GM21717 (cell line): ENCODE data around the gene TFF2.

Experiments
- ATAC-seq: cut with Tn5 transposase; IDR thresholded peaks from one replicate; pipeline ENCODE4 v1.9.1; 2021; ENCODE audit warnings: mild to moderate bottlenecking, moderate library complexity; ENCODE audit not compliant: unreplicated experiment

Gene TFF2

DNA sequence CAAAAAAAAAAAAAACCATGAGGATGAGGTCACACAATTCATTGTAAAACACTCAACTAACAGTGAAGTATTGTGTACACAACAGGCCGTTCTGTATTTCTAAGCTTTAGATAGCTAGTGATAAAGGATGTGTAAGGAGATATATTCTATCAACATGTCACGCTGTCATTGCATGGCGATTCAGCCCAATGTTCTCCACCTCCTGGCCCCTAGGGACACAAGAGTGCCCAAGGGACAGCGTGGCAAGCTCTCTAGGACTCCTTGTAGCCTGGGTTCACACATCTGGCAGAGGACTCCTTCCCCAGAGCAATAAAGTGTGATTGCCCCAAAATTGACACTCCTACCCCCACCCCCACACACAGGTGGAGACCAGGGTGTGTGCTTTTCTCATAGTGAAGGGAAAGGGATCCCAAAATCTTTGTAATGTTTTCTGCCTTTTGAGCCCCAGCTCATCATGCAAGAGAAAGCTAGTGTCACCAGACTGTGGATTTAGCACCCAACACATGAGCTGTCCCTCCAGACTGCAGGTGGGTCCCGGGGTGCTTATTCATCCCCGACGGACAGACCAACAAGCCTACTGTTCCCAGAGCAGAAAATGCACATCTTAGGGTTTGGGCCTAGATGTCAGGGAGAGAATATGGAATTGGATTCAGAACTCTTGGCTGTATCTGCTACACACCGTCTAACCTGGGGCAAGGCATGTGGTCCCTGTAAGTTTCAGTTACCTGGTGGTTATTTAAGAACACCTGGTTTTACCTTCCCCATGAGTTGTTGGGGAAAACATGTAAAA, 33.6 kb upstream of the TFF2 start:
- ATAC-seq = no peak

GRCh38 chr21:42383331-42383730, 32.5 kb upstream of the TFF2 start:
- ATAC-seq = no peak

GRCh38 chr21:42382915-42383314, 32.1 kb upstream of the TFF2 start:
- ATAC-seq = no peak

GRCh38 chr21:42381347-42381984, 30.7 kb upstream of the TFF2 start:
- ATAC-seq = no peak

GRCh38 chr21:42379426-42380215, 28.8 kb upstream of the TFF2 start:
- no peak for ATAC-seq

- ATAC-seq = no peak
These were observed 27.6 kb upstream of the TFF2 start for GRCh38 chr21:42378418-42378817.

DNA sequence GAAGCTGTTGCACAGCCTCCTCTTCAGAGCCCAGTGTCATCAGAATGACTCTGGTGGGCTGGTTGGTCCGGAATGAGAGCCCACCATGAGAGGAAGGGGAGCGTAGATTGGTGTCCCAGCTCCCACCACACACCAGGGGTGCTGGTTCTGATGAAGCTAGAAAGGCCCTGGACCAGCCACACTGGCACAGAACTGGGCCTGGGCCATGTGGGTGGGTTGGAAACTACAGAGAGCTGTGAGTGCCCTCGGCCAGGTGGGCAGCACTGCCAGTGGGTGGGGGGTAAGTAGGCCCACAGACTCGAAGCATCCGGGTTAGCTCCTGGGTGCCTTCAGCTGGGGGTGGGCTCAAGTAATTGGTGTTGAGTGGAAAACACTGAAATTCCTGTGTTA, 27.2 kb upstream of the TFF2 start:
- no peak for ATAC-seq

- ATAC-seq = no peak
These were observed 26.6 kb upstream of the TFF2 start for GRCh38 chr21:42377211-42377950.

GRCh38 chr21:42376338-42376982, 25.7 kb upstream of the TFF2 start:
- ATAC-seq = no peak

GRCh38 chr21:42375966-42376337, 25.2 kb upstream of the TFF2 start:
- no peak for ATAC-seq

DNA sequence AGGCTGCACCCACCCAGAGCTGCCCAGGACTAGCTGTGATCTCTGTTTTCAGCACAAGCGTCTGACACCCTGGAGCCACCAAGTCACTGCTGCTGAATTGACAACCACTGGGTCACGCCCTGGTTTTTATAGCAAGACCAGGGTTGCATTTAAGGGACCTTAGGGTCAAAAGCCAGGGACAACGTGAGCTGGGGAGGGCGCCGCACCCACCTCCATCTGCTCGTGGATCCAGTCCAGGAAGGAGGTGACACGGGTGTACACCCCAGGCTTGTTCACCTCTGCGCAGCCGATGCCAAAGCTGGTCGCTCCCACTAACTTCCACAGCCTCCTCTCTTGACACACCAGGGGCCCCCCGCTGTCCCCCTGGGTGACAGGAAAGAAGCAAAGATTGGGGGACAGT, 24.7 kb upstream of the TFF2 start:
- ATAC-seq = no peak

GRCh38 chr21:42374864-42375499, 24.2 kb upstream of the TFF2 start:
- ATAC-seq = no peak

DNA sequence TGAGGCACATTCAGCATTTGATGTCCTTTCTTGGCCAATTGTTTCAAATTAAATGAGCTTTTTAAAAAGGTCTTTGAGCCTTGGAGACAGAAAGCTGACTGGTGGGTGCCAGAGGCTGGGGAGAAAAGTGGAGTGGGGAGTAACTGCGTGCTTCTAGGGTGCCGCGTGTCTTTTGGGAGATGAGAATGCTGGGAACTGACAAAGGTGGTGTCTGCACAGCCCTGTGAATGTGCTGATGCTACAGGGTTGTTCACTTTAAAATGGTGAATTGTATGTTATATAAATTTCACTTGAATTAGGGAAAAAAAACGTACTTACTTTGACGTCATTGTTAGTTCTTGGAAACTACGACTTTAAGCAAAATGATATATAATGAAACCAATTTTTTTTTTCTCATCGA, 23.7 kb upstream of the TFF2 start:
- ATAC-seq = no peak

DNA sequence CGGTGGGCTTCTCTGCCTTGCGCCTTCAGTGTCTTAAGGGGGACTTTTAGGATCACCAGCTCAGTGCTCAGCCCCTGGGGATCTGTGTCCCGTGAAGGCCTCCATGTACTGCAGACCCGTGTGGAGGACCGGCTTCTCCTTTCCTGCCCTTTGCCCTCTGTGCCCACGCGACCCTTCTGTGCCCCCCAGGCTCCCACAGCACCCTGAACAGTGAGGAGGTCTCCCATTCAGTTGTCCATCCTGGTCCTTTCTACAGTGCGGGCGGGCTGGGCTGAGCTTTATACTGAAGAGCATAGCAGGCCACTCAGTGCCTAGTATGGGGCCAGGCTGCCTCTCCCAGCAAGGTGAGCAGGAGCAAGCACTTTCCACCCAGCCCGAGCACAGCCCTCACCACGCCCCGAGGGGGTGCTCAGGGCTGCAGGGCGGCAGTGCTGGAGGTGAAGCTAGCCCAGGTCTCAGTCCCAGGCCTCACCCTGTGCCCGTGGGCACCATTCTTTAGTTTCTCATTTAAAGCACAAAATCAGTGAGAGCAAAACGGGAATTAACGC, 23.2 kb upstream of the TFF2 start:
- no peak for ATAC-seq

DNA sequence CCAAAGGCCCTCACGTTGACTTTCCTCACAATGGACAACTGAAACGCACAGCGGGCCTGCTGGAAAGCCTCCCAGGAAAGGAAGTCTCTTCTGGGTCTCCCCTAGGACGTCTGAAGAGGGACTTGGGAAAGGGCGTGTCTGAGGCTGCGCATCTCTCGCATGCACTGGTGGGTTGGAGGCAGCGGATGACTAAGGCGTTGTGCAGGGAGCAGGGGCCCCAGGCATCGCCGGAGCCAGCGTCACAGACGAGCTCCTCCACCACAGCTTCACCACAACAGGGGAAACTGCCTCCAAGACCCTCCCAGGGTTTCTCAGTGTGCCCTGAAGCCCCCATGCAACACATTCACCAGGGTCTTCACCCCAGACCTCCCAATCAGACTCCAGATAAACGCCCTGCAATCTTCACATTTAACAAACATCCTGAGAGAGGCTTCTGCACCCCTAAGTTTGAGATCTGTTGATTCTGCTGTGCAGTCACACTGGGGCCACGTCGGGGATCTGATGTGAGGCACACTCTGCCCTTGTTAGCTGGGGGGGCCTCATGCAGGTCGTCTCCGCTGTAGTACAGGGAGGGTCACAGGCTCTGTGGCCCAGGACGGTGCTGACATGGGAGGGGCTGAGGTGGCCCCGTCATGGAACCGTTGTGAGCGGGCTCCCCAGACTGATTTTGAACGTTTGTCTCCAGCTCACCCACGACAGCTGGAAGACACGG, 22.6 kb upstream of the TFF2 start:
- ATAC-seq = no peak

DNA sequence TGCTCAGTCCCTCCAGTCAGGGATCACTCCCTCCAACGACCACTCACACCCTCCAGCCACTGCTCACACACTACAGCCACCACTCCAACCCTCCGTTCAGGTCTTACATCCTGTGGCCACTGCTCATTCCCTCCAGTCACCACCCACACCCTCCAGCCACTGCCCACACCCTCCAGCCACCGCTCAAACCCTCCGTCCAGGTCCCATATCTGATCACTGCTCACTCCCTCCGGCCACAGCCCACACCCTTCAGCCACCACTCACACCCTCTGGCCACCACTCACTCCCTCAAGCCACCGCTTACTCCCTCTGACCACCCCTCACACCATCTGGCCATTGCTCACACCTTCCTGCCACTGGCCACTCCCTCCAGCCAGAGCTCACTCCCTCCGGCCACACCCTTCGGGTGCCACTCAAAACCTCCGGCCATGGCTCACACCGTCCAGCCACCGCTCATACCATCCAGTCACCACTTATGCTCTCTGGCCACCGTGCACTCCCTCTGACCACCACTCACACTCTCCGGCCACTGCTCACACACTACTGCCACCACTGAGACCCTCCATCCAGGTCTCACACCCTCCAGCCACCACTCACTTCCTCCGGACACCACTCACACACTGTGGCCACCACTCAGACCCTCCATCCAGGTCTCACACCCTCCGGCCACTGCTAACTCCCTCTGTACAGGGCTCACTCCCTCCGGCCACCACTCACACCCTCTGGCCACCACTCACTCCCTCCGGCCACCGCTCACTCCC, 20.3 kb upstream of the TFF2 start:
- no peak for ATAC-seq

DNA sequence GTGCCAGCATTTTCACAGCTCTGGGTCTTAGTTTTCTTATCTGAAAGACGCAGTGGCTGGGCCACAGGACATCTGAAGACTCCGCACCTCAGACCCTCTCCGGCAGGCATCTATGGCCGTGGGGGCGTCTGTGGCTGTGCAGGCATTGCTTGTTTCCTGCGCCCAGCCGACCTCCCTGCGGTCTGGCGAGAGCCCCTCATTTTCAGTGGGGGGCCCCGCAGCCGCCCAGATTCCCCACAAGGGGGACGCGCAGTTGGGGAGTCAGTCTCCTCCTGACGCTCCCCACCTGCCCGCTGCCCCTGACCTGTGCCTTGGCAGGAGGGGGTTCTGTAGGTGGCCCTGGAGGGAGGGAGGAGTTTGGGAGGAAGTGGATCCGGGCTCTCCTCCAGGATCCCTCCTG, 19.0 kb upstream of the TFF2 start:
- ATAC-seq = no peak

DNA sequence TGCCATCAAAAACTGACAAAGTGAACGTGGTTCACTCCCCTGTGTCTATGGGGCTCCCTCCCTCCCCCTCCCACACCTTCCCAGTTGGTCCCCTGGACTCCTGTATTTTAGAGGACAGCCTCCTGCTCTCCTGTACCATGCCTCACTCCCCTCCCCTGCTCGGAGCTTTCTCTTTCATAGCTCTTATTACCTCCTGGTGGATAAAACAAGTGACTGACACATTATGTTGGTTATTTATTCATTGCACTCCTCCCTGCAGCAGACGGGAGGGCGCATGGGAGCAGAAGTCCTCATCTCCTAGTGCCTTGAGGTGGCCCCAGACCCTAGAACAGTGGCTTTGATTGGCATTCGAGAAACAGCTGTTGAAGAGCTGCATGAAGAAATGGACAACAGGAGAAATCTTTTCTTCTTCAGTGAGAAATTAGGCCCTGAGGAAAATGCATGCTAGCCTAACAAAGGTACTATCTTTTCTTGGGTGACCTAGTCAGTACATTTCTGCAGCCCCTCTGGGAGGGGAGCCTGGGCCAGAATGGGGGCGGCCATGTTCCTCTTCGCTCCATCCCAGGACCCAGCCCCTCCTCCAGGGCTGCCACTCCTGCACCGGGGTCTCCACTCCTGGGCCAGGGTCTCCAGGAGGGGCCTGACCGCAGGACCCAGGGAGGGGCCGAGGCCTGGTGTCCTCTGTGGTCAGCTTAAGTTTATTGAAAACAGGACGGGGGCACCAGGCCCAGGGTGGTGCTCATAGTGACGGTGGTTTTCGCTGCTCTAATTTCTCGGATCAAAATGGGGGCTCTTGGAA, 16.8 kb upstream of the TFF2 start:
- no peak for ATAC-seq
